Fibroblast of the aortic adventitia (primary cell): ENCODE results near the gene ACBD4. TPM values are rescaled to one million over a fixed set of nuclear protein-coding genes. Genes with fewer than 3 reads are reported as not detected.

ENCODE experiments used
- DNase-seq: peaks from one replicate; pipeline ENCODE4 v3.0.0-alpha.2; 2010; ENCODE audit warnings: low read depth
- H3K4me3 ChIP-seq: 2 replicates; pipeline ENCODE4 v1.5.1; 2011; ENCODE audit warnings: low read depth, mild to moderate bottlenecking, control low read depth, low read length, moderate library complexity
- CTCF ChIP-seq: IDR thresholded peaks from 2 replicates; pipeline ENCODE4 v1.5.1; 2011; ENCODE audit warnings: mild to moderate bottlenecking, low read length, control low read depth, inconsistent platforms; ENCODE audit not compliant: insufficient read depth
- total RNA-seq: library from RNA; depleted of rRNA; stranded (reverse); fragments of >200 nt; gene quantifications from 2 replicates; pipeline ENCODE4 v1.2.3, GENCODE V29; 2012; ENCODE audit warnings: low replicate concordance

ACBD4 gene
- total RNA-seq, 1 donor = 7.4 TPM

- no peak for TF ChIP-seq CTCF
- DNase-seq = no peak
- no peak overlapping the region for H3K4me3 ChIP-seq
Measured at GRCh38 chr17:45108051-45108450, 27.4 kb upstream of the ACBD4 start.

GRCh38 chr17:45108595-45109521 is 26.6 kb upstream of the ACBD4 start:
- no peak overlapping the region for H3K4me3 ChIP-seq
- TF ChIP-seq CTCF = no peak
- no peak for DNase-seq

- TF ChIP-seq CTCF = no peak
- H3K4me3 ChIP-seq = no peak overlapping the region
- DNase-seq = peak; percentile 45
Measured at GRCh38 chr17:45110676-45111611, 24.5 kb upstream of the ACBD4 start.

GRCh38 chr17:45111850-45112249 is 23.6 kb upstream of the ACBD4 start:
- no peak for TF ChIP-seq CTCF
- no peak for DNase-seq

GRCh38 chr17:45112559-45113423 is 22.7 kb upstream of the ACBD4 start:
- DNase-seq = no peak
- H3K4me3 ChIP-seq = no peak overlapping the region
- TF ChIP-seq CTCF = no peak

More at GRCh38 chr17:45111850-45112249, 23.6 kb upstream of the ACBD4 start:
- H3K4me3 ChIP-seq = no peak overlapping the region

GRCh38 chr17:45113424-45113754 is 22.1 kb upstream of the ACBD4 start:
- no peak overlapping the region for H3K4me3 ChIP-seq
- TF ChIP-seq CTCF = no peak
- DNase-seq = no peak
